Measurements from ENCODE around the gene PPIL4.

The PPIL4 gene

GRCh38 chr6:149488815-149489214 lies 57.0 kb downstream of the PPIL4 start:
- no peak overlapping the region for H3K9ac ChIP-seq (ENCODE audit: low read depth in 1 of 2, low read length in 2 of 2)
- no peak overlapping the region for H3K27ac ChIP-seq (ENCODE audit: low read depth in 2 of 2, low read length in 2 of 2)
- no peaks in the 10 kb centered on the region for H3K9me3 ChIP-seq (ENCODE audit: control insufficient read depth in 2 of 2, low read length in 2 of 2)
- peaks cover 15 to 23% of the 10 kb centered on the region in 2 donors for H3K4me1 ChIP-seq (ENCODE audit: control insufficient read depth in 2 of 2, insufficient read depth in 2 of 2, low read length in 2 of 2)
- H3K36me3 ChIP-seq (ENCODE audit: control insufficient read depth in 2 of 2, insufficient read depth in 2 of 2, low read length in 2 of 2), result no peaks in the 10 kb centered on the region
- H3K27me3 ChIP-seq (ENCODE audit: control insufficient read depth in 2 of 2, insufficient read depth in 2 of 2, low read length in 2 of 2), result no peaks in the 10 kb centered on the region
- no peak overlapping the region for H3K4me3 ChIP-seq (ENCODE audit: low read length in 2 of 2)

GRCh38 chr6:149487316-149487715 lies 58.5 kb downstream of the PPIL4 start:
- Histone ChIP-seq H3K27ac (ENCODE audit: low read depth in 2 of 2, low read length in 2 of 2) (no peak overlapping the region), H3K27me3 (ENCODE audit: control insufficient read depth in 2 of 2, insufficient read depth in 2 of 2, low read length in 2 of 2) (no peaks in the 10 kb centered on the region), H3K9ac (ENCODE audit: low read depth in 1 of 2, low read length in 2 of 2) (no peak overlapping the region), H3K4me3 (ENCODE audit: low read length in 2 of 2) (no peak overlapping the region), H3K9me3 (ENCODE audit: control insufficient read depth in 2 of 2, low read length in 2 of 2) (no peaks in the 10 kb centered on the region), H3K36me3 (ENCODE audit: control insufficient read depth in 2 of 2, insufficient read depth in 2 of 2, low read length in 2 of 2) (no peaks in the 10 kb centered on the region), H3K4me1 (ENCODE audit: control insufficient read depth in 2 of 2, insufficient read depth in 2 of 2, low read length in 2 of 2) (peaks cover 20% of the 10 kb centered on the region in 2 donors)

GRCh38 chr6:149484733-149485700 lies 60.8 kb downstream of the PPIL4 start, which contains the start of gene ZC3H12D:
TSS of gene ZC3H12D (minus strand) at chr6:149485014. CDS start at chr6:149474543, 10,471 bp downstream.
- H3K4me1 ChIP-seq (ENCODE audit: control insufficient read depth in 2 of 2, insufficient read depth in 2 of 2, low read length in 2 of 2), result peaks cover 20% of the 10 kb centered on the region in 2 donors

GRCh38 chr6:149483849-149484655 lies 61.8 kb downstream of the PPIL4 start:
- Histone ChIP-seq H3K4me1 (ENCODE audit: control insufficient read depth in 2 of 2, insufficient read depth in 2 of 2, low read length in 2 of 2) (peaks cover 20% of the 10 kb centered on the region in 2 donors), H3K27ac (ENCODE audit: low read depth in 2 of 2, low read length in 2 of 2) (peak overlapping the region; percentile 82 to 88), H3K9me3 (ENCODE audit: control insufficient read depth in 2 of 2, low read length in 2 of 2) (no peaks in the 10 kb centered on the region), H3K36me3 (ENCODE audit: control insufficient read depth in 2 of 2, insufficient read depth in 2 of 2, low read length in 2 of 2) (no peaks in the 10 kb centered on the region), H3K9ac (ENCODE audit: low read depth in 1 of 2, low read length in 2 of 2) (peak overlapping the region; percentile 48 to 72), H3K27me3 (ENCODE audit: control insufficient read depth in 2 of 2, insufficient read depth in 2 of 2, low read length in 2 of 2) (no peaks in the 10 kb centered on the region), H3K4me3 (ENCODE audit: low read length in 2 of 2) (peak overlapping the region; percentile 5 to 72)

More at GRCh38 chr6:149484733-149485700, 60.8 kb downstream of the PPIL4 start, which contains the start of gene ZC3H12D:
- no peaks in the 10 kb centered on the region for H3K27me3 ChIP-seq (ENCODE audit: control insufficient read depth in 2 of 2, insufficient read depth in 2 of 2, low read length in 2 of 2)
- no peaks in the 10 kb centered on the region for H3K36me3 ChIP-seq (ENCODE audit: control insufficient read depth in 2 of 2, insufficient read depth in 2 of 2, low read length in 2 of 2)
- peak within 1 kb of the TSS; percentile 56 to 72 for H3K4me3 ChIP-seq (ENCODE audit: low read length in 2 of 2)
- no peaks in the 10 kb centered on the region for H3K9me3 ChIP-seq (ENCODE audit: control insufficient read depth in 2 of 2, low read length in 2 of 2)
- H3K9ac ChIP-seq (ENCODE audit: low read depth in 1 of 2, low read length in 2 of 2), result peak within 1 kb of the TSS; percentile 48 to 72
- H3K27ac ChIP-seq (ENCODE audit: low read depth in 2 of 2, low read length in 2 of 2), result peak within 1 kb of the TSS; percentile 82 to 88

GRCh38 chr6:149483334-149483725 lies 62.5 kb downstream of the PPIL4 start:
- H3K9me3 ChIP-seq (ENCODE audit: control insufficient read depth in 2 of 2, low read length in 2 of 2), result no peaks in the 10 kb centered on the region
- no peaks in the 10 kb centered on the region for H3K27me3 ChIP-seq (ENCODE audit: control insufficient read depth in 2 of 2, insufficient read depth in 2 of 2, low read length in 2 of 2)
- H3K4me3 ChIP-seq (ENCODE audit: low read length in 2 of 2), result peak overlapping the region in 1 of 2 donors; percentile 72
- H3K27ac ChIP-seq (ENCODE audit: low read depth in 2 of 2, low read length in 2 of 2), result peak overlapping the region; percentile 82 to 88
- H3K4me1 ChIP-seq (ENCODE audit: control insufficient read depth in 2 of 2, insufficient read depth in 2 of 2, low read length in 2 of 2), result peaks cover 20% of the 10 kb centered on the region in 2 donors
- peak overlapping the region; percentile 29 to 72 for H3K9ac ChIP-seq (ENCODE audit: low read depth in 1 of 2, low read length in 2 of 2)
- no peaks in the 10 kb centered on the region for H3K36me3 ChIP-seq (ENCODE audit: control insufficient read depth in 2 of 2, insufficient read depth in 2 of 2, low read length in 2 of 2)

- peak overlapping the region; percentile 33 to 72 for H3K4me3 ChIP-seq (ENCODE audit: low read length in 2 of 2)
- peak overlapping the region; percentile 82 to 88 for H3K27ac ChIP-seq (ENCODE audit: low read depth in 2 of 2, low read length in 2 of 2)
- no peaks in the 10 kb centered on the region for H3K27me3 ChIP-seq (ENCODE audit: control insufficient read depth in 2 of 2, insufficient read depth in 2 of 2, low read length in 2 of 2)
- H3K36me3 ChIP-seq (ENCODE audit: control insufficient read depth in 2 of 2, insufficient read depth in 2 of 2, low read length in 2 of 2), result no peaks in the 10 kb centered on the region
- H3K4me1 ChIP-seq (ENCODE audit: control insufficient read depth in 2 of 2, insufficient read depth in 2 of 2, low read length in 2 of 2), result peaks cover 20% of the 10 kb centered on the region in 2 donors
- no peaks in the 10 kb centered on the region for H3K9me3 ChIP-seq (ENCODE audit: control insufficient read depth in 2 of 2, low read length in 2 of 2)
- H3K9ac ChIP-seq (ENCODE audit: low read depth in 1 of 2, low read length in 2 of 2), result peak overlapping the region; percentile 47 to 59
Measured at GRCh38 chr6:149482545-149483333, 63.1 kb downstream of the PPIL4 start.

- no peaks in the 10 kb centered on the region for H3K9me3 ChIP-seq (ENCODE audit: control insufficient read depth in 2 of 2, low read length in 2 of 2)
- H3K27me3 ChIP-seq (ENCODE audit: control insufficient read depth in 2 of 2, insufficient read depth in 2 of 2, low read length in 2 of 2), result no peaks in the 10 kb centered on the region
- H3K27ac ChIP-seq (ENCODE audit: low read depth in 2 of 2, low read length in 2 of 2), result peak overlapping the region; percentile 82 to 88
- H3K36me3 ChIP-seq (ENCODE audit: control insufficient read depth in 2 of 2, insufficient read depth in 2 of 2, low read length in 2 of 2), result no peaks in the 10 kb centered on the region
- peak overlapping the region in 1 of 2 donors; percentile 56 for H3K9ac ChIP-seq (ENCODE audit: low read depth in 1 of 2, low read length in 2 of 2)
- peak overlapping the region in 1 of 2 donors; percentile 72 for H3K4me3 ChIP-seq (ENCODE audit: low read length in 2 of 2)
- H3K4me1 ChIP-seq (ENCODE audit: control insufficient read depth in 2 of 2, insufficient read depth in 2 of 2, low read length in 2 of 2), result peaks cover 19% of the 10 kb centered on the region in 2 donors
Measured at GRCh38 chr6:149480502-149481280, 65.2 kb downstream of the PPIL4 start.

- H3K27ac ChIP-seq (ENCODE audit: low read depth in 2 of 2, low read length in 2 of 2), result no peak overlapping the region
- no peaks in the 10 kb centered on the region for H3K9me3 ChIP-seq (ENCODE audit: control insufficient read depth in 2 of 2, low read length in 2 of 2)
- H3K27me3 ChIP-seq (ENCODE audit: control insufficient read depth in 2 of 2, insufficient read depth in 2 of 2, low read length in 2 of 2), result no peaks in the 10 kb centered on the region
- no peak overlapping the region for H3K9ac ChIP-seq (ENCODE audit: low read depth in 1 of 2, low read length in 2 of 2)
- H3K4me3 ChIP-seq (ENCODE audit: low read length in 2 of 2), result no peak overlapping the region
- H3K36me3 ChIP-seq (ENCODE audit: control insufficient read depth in 2 of 2, insufficient read depth in 2 of 2, low read length in 2 of 2), result no peaks in the 10 kb centered on the region
- H3K4me1 ChIP-seq (ENCODE audit: control insufficient read depth in 2 of 2, insufficient read depth in 2 of 2, low read length in 2 of 2), result peaks cover 20 to 21% of the 10 kb centered on the region in 2 donors
Measured at GRCh38 chr6:149478631-149479314, 67.1 kb downstream of the PPIL4 start.
